ENCODE data around the gene SIRPG.

DNA sequence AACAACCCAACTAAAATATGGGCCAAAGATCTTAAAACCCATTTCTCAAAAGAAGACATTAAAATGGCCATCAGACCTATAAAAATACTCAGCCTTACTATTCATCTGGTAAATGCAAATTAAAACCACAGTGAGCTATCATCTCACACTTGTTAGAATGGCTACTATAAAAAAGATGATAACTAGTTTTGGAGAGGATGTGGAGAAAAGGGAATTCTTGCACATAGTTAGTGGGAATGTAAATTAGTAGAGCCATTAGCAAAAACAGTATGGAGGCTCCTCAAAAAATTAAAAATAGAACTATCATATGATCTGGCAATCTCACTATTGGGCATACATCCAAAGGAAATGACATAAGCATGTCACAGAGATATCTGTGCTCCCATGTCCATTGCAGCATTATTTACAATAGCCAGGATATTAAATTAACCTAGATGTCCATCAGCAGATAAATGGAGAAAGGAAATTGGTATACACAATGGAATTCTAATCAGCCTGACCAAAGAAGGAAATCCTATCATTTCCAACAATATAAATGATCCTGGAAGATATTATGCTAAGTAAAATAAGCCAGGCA is 40.6 kb downstream of the SIRPG start:
- TF ChIP-seq, protein P1, sequence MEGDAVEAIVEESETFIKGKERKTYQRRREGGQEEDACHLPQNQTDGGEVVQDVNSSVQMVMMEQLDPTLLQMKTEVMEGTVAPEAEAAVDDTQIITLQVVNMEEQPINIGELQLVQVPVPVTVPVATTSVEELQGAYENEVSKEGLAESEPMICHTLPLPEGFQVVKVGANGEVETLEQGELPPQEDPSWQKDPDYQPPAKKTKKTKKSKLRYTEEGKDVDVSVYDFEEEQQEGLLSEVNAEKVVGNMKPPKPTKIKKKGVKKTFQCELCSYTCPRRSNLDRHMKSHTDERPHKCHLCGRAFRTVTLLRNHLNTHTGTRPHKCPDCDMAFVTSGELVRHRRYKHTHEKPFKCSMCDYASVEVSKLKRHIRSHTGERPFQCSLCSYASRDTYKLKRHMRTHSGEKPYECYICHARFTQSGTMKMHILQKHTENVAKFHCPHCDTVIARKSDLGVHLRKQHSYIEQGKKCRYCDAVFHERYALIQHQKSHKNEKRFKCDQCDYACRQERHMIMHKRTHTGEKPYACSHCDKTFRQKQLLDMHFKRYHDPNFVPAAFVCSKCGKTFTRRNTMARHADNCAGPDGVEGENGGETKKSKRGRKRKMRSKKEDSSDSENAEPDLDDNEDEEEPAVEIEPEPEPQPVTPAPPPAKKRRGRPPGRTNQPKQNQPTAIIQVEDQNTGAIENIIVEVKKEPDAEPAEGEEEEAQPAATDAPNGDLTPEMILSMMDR (conservative IDR thresholded peaks at IDR 0.05) = no peak
- no peak for TF ChIP-seq EZH2 (IDR thresholded peaks at IDR 0.05; ENCODE audit: low read depth)

Measured in PC-9 (cell line).